Adipocyte (in vitro differentiated cells): ENCODE results near the gene CADPS.

Experiments used
- DNase-seq: peaks from one replicate; pipeline ENCODE4 v3.0.0-alpha.2; 2015; ENCODE audit warnings: low read depth
- H3K27me3 ChIP-seq: replicated peaks from 2 replicates; pipeline ENCODE4 v1.7.0; 2013; ENCODE audit warnings: mild to moderate bottlenecking, low read length, moderate library complexity; ENCODE audit not compliant: control insufficient read depth, insufficient read depth
- H3K36me3 ChIP-seq: 2 replicates; pipeline ENCODE4 v1.7.0; 2013; ENCODE audit warnings: low read length, mild to moderate bottlenecking, moderate library complexity; ENCODE audit not compliant: control insufficient read depth, insufficient read depth, severe bottlenecking
- H3K4me1 ChIP-seq: 2 replicates; pipeline ENCODE4 v1.7.0; 2013; ENCODE audit warnings: mild to moderate bottlenecking, low read length, moderate library complexity; ENCODE audit not compliant: control insufficient read depth, insufficient read depth
- H3K4me3 ChIP-seq: 2 replicates; pipeline ENCODE4 v1.7.0; 2013; ENCODE audit warnings: mild to moderate bottlenecking, low read length, moderate library complexity
- H3K9ac ChIP-seq: 2 replicates; pipeline ENCODE4 v1.7.0; 2013; ENCODE audit warnings: mild to moderate bottlenecking, low read length, moderate library complexity
- H3K9me3 ChIP-seq: 2 replicates; pipeline ENCODE4 v1.7.0; 2013; ENCODE audit warnings: mild to moderate bottlenecking, low read length, moderate library complexity; ENCODE audit not compliant: control insufficient read depth

Gene CADPS

GRCh38 chr3:62735510-62735909, 139.7 kb downstream of the CADPS start:
- H3K36me3 ChIP-seq = no peaks in the 10 kb centered on the region
- H3K4me3 ChIP-seq = no peak overlapping the region
- H3K4me1 ChIP-seq = no peaks in the 10 kb centered on the region
- no peaks in the 10 kb centered on the region for H3K27me3 ChIP-seq
- H3K9ac ChIP-seq = no peak overlapping the region
- peaks cover 10% of the 10 kb centered on the region for H3K9me3 ChIP-seq
- DNase-seq = no peak

GRCh38 chr3:62732183-62732904, 142.9 kb downstream of the CADPS start:
- DNase-seq = no peak

GRCh38 chr3:62727981-62728380, 147.2 kb downstream of the CADPS start:
- H3K9ac ChIP-seq = no peak overlapping the region
- no peaks in the 10 kb centered on the region for H3K9me3 ChIP-seq
- H3K4me1 ChIP-seq = no peaks in the 10 kb centered on the region
- H3K4me3 ChIP-seq = no peak overlapping the region
- DNase-seq = no peak
- H3K27me3 ChIP-seq = no peaks in the 10 kb centered on the region
- H3K36me3 ChIP-seq = no peaks in the 10 kb centered on the region

More at GRCh38 chr3:62732183-62732904, 142.9 kb downstream of the CADPS start:
- Histone ChIP-seq H3K36me3 (no peaks in the 10 kb centered on the region), H3K4me1 (no peaks in the 10 kb centered on the region), H3K9ac (no peak overlapping the region), H3K9me3 (no peaks in the 10 kb centered on the region), H3K27me3 (no peaks in the 10 kb centered on the region), H3K4me3 (no peak overlapping the region)

- Histone ChIP-seq H3K4me3 (no peak overlapping the region), H3K9ac (no peak overlapping the region), H3K4me1 (no peaks in the 10 kb centered on the region), H3K9me3 (no peaks in the 10 kb centered on the region), H3K27me3 (no peaks in the 10 kb centered on the region), H3K36me3 (no peaks in the 10 kb centered on the region)
- no peak for DNase-seq
Measured at GRCh38 chr3:62727536-62727935, 147.7 kb downstream of the CADPS start.

GRCh38 chr3:62724503-62724902, 150.7 kb downstream of the CADPS start:
- no peak overlapping the region for H3K4me3 ChIP-seq
- no peaks in the 10 kb centered on the region for H3K27me3 ChIP-seq
- DNase-seq = no peak
- no peaks in the 10 kb centered on the region for H3K9me3 ChIP-seq
- no peak overlapping the region for H3K9ac ChIP-seq
- H3K36me3 ChIP-seq = no peaks in the 10 kb centered on the region
- H3K4me1 ChIP-seq = no peaks in the 10 kb centered on the region

- Histone ChIP-seq H3K9ac (no peak overlapping the region), H3K4me1 (no peaks in the 10 kb centered on the region), H3K4me3 (no peak overlapping the region), H3K36me3 (no peaks in the 10 kb centered on the region), H3K27me3 (no peaks in the 10 kb centered on the region), H3K9me3 (no peaks in the 10 kb centered on the region)
- no peak for DNase-seq
Measured at GRCh38 chr3:62723914-62724217, 151.3 kb downstream of the CADPS start.

- Histone ChIP-seq H3K36me3 (no peaks in the 10 kb centered on the region), H3K4me3 (no peak overlapping the region), H3K4me1 (no peaks in the 10 kb centered on the region), H3K9ac (no peak overlapping the region), H3K9me3 (no peaks in the 10 kb centered on the region), H3K27me3 (no peaks in the 10 kb centered on the region)
- DNase-seq = no peak
Measured at GRCh38 chr3:62723166-62723913, 151.9 kb downstream of the CADPS start.

GRCh38 chr3:62722344-62722743, 152.9 kb downstream of the CADPS start:
- H3K4me3 ChIP-seq = no peak overlapping the region
- no peaks in the 10 kb centered on the region for H3K9me3 ChIP-seq
- no peak overlapping the region for H3K9ac ChIP-seq
- no peaks in the 10 kb centered on the region for H3K27me3 ChIP-seq
- DNase-seq = no peak
- no peaks in the 10 kb centered on the region for H3K36me3 ChIP-seq
- no peaks in the 10 kb centered on the region for H3K4me1 ChIP-seq

GRCh38 chr3:62718515-62719320, 156.5 kb downstream of the CADPS start:
- no peaks in the 10 kb centered on the region for H3K36me3 ChIP-seq
- no peaks in the 10 kb centered on the region for H3K4me1 ChIP-seq
- no peaks in the 10 kb centered on the region for H3K27me3 ChIP-seq
- H3K9ac ChIP-seq = no peak overlapping the region
- no peak overlapping the region for H3K4me3 ChIP-seq
- no peak for DNase-seq
- no peaks in the 10 kb centered on the region for H3K9me3 ChIP-seq

- H3K9me3 ChIP-seq = no peaks in the 10 kb centered on the region
- H3K27me3 ChIP-seq = no peaks in the 10 kb centered on the region
- no peaks in the 10 kb centered on the region for H3K4me1 ChIP-seq
- no peak overlapping the region for H3K4me3 ChIP-seq
- H3K9ac ChIP-seq = no peak overlapping the region
- no peaks in the 10 kb centered on the region for H3K36me3 ChIP-seq
- DNase-seq = no peak
Measured at GRCh38 chr3:62718011-62718410, 157.2 kb downstream of the CADPS start.

- no peak overlapping the region for H3K9ac ChIP-seq
- no peaks in the 10 kb centered on the region for H3K36me3 ChIP-seq
- DNase-seq = no peak
- H3K9me3 ChIP-seq = no peaks in the 10 kb centered on the region
- H3K27me3 ChIP-seq = no peaks in the 10 kb centered on the region
- no peaks in the 10 kb centered on the region for H3K4me1 ChIP-seq
- H3K4me3 ChIP-seq = no peak overlapping the region
Measured at GRCh38 chr3:62712746-62713145, 162.5 kb downstream of the CADPS start.
